Mesodermal cell (in vitro differentiated cells): ENCODE measurements around the gene RCVRN.

Experiments
- H3K27ac ChIP-seq: 2 replicates; pipeline ENCODE4 v1.7.0; 2013; ENCODE audit warnings: mild to moderate bottlenecking, low read depth, low read length, moderate library complexity; ENCODE audit not compliant: severe bottlenecking
- H3K36me3 ChIP-seq: 2 replicates; pipeline ENCODE4 v1.7.1; 2013; ENCODE audit warnings: mild to moderate bottlenecking, low read length, moderate library complexity; ENCODE audit not compliant: control insufficient read depth, insufficient read depth
- H3K4me1 ChIP-seq: one replicate; pipeline ENCODE4 v1.7.1; 2013; ENCODE audit warnings: mild to moderate bottlenecking, low read length; ENCODE audit not compliant: insufficient read depth, control insufficient read depth, poor library complexity, severe bottlenecking
- H3K4me3 ChIP-seq: 2 replicates; pipeline ENCODE4 v1.7.0; 2013; ENCODE audit warnings: low read length, control low read depth, mild to moderate bottlenecking; ENCODE audit not compliant: insufficient read depth, poor library complexity, severe bottlenecking; ENCODE audit errors: extremely low read depth
- H3K9me3 ChIP-seq: 2 replicates; pipeline ENCODE4 v1.7.1; 2013; ENCODE audit warnings: mild to moderate bottlenecking, low read length, moderate library complexity; ENCODE audit not compliant: control insufficient read depth
- WGBS, 2 experiments: methylation state at CpG; one replicate each; pipeline ENCODE4 v1.1.5; 2013; ENCODE audit warnings: missing lambda C conversion rate in 2 of 2; ENCODE audit not compliant: insufficient coverage in 2 of 2; 5-methylcytosine and 5-hydroxymethylcytosine counted together

The RCVRN gene

DNA sequence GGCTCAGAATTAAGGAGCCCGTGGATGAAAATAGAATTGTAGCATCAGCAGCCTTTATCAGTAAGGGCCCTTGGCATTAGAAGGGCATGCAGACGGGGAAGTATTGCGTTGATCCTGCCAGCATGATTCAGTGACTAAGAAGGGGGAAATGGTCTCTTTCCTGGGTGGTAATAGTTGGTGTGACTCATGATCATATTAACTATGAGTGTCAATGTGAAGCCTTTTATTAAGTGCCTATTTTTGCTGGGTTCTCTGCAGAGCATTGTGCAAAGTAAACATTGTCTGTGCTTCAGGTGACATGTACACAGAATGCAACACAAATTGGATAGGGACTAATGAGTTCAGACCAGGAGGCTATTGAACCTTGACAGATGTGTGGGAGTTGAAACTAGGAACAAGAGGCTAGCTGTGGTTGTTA is 24.5 kb downstream of the RCVRN start:
- peaks cover 6% of the 10 kb centered on the region for H3K9me3 ChIP-seq
- 85 to 87% methylated on average over 3 of the region's 3 CpGs for WGBS, 2 experiments
- no peaks in the 10 kb centered on the region for H3K36me3 ChIP-seq
- no peaks in the 10 kb centered on the region for H3K4me1 ChIP-seq
- no peak overlapping the region for H3K4me3 ChIP-seq
- no peak overlapping the region for H3K27ac ChIP-seq

DNA sequence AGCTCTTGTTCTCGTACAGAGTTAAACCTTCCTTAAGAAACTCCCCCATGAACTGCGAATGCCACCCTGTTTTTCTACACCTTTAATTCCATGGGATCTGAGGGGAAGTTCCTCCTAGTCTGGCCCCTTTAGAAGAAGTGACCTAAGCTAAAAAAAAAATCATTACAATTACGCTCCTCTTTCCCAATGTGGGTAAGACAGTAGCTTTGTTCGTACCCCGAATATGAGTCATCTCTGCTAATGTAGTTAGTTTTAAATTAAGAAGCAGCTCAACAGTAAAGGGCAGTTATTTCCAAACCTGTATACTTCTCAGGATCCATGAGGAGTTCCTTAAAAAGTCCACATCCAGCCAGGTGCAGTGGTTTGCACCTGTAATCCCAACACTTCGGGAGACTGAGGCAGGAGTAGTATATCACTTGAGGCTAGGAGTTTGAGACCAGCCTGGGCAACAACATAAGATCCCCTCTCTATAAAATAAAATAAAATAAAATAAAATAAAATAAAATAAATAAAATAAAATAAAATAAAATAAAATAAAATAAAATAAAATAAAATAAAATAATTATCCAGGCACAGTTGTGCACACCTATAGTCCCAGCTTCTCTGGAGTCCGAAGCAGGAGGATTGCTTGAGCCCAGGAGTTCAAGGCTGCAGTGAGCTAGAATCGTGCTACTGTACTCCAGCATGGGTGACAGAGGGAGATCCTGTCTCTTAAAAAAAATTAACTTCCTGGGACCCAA is 26.1 kb downstream of the RCVRN start:
- WGBS, 2 experiments: 94 to 100% methylated on average over 1 to 3 of the region's 8 CpGs
- no peaks in the 10 kb centered on the region for H3K4me1 ChIP-seq
- no peaks in the 10 kb centered on the region for H3K36me3 ChIP-seq
- H3K9me3 ChIP-seq: peaks cover 6% of the 10 kb centered on the region
- no peak overlapping the region for H3K27ac ChIP-seq
- H3K4me3 ChIP-seq: no peak overlapping the region

DNA sequence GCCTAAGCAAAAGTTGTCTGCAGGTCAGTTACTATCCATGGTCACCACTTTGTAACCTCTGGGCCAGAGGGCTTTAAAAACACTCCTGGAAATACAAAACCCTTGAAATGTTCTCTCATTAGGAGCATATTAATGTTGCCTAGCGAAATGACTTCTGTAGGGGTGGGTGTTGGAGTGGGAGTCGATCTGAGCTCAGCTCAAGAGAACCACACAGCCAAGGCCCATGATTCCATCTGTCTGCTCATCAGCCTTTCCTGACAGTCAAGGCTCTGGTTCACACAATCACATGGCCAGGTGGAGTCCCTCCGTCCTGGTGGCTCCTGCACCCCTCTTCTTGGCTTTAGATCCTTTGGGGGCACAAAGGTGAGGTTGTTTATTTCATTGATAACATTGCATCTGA is 26.7 kb downstream of the RCVRN start:
- Histone ChIP-seq H3K9me3 (peaks cover 2% of the 10 kb centered on the region), H3K36me3 (no peaks in the 10 kb centered on the region), H3K27ac (no peak overlapping the region), H3K4me1 (no peaks in the 10 kb centered on the region), H3K4me3 (no peak overlapping the region)
- no CpG with 5 or more reads among the region's 3 CpGs for WGBS, 2 experiments

DNA sequence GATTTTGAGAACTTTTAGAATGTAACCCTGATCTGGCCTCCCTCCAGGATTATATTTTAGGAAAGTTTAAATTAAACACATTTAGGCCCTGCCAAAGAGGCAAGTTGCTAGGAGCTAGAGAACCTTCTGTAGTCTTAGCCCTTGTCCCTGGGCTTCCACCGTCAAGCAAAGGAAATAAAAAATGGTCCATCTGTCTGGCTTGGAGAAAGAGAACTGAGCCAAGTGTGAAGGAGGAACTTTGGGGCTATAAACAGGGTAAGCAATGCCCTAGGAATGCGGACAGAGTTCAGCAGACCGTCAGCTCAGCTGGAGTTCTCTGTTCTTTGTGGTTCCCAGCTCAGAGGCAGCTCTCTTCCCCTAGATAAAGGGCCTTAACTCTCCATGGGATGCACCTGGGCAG is 29.6 kb downstream of the RCVRN start:
- Histone ChIP-seq H3K4me1 (no peaks in the 10 kb centered on the region), H3K9me3 (no peaks in the 10 kb centered on the region), H3K27ac (no peak overlapping the region), H3K4me3 (no peak overlapping the region), H3K36me3 (no peaks in the 10 kb centered on the region)
- WGBS, 2 experiments: 47 to 73% methylated on average over 3 of the region's 3 CpGs

DNA sequence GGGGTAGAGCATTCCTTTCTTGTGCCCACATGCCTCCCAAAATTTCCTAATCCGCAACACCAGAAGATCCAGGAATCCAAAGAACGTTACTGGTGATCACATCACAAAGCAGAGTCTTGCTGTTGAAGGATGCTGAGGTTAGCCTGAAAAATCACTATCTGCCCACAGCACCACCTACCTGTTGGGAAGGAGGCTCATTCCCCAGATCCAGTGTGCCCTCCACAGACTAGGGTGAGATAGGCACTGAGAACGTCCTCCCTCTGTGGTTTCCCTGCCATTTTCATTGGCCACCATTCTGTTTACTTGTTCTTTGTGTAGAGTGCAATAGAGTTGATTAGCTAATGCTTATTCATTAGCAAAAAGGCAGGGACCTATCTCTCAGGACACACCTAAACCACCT is 30.3 kb downstream of the RCVRN start:
- no peaks in the 10 kb centered on the region for H3K36me3 ChIP-seq
- H3K27ac ChIP-seq: no peak overlapping the region
- no peak overlapping the region for H3K4me3 ChIP-seq
- no peaks in the 10 kb centered on the region for H3K9me3 ChIP-seq
- no peaks in the 10 kb centered on the region for H3K4me1 ChIP-seq
- WGBS, 2 experiments: no CpG with 5 or more reads among the region's 3 CpGs

DNA sequence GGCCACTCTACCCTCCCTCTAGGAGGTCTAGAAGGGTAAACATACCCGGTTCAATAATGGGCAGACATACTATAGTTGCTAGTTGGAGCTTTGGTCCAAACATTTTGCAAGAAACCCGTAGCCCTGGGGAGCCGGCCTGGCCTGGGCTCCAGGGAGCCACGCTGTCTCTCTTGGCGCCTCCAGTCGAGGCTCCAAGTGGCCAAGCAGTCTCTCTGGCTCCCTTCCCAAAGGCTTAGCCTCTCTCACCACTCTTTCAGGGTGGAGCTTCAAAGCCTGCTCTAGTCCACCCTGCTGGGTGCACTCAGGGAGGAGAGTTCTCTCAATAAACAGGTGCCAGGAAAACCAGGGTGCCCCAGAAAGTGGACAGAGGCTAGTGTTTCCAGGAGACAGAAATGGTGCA is 32.2 kb downstream of the RCVRN start:
- no peaks in the 10 kb centered on the region for H3K36me3 ChIP-seq
- no peak overlapping the region for H3K4me3 ChIP-seq
- H3K27ac ChIP-seq: no peak overlapping the region
- 81 to 89% methylated on average over 5 of the region's 6 CpGs for WGBS, 2 experiments
- no peaks in the 10 kb centered on the region for H3K4me1 ChIP-seq
- no peaks in the 10 kb centered on the region for H3K9me3 ChIP-seq

DNA sequence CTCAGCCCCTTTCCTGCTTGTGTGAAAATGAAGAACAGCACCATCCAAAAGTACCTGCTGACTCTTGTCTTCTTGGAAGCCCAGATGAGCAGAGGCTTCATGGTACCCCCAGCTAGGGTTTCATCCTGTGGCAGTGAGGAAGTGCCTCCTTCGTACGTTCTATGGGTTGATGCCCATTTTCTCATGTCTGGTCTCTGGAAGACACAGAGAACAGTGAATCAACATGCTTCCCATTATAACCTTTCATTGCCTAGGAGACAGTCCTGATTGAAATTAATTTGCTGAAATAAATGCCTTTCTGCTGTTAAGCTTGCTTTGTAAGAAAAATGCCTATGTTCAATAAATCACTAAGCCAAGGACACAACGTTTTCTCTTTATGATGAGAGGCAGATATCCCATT is 36.5 kb downstream of the RCVRN start:
- Histone ChIP-seq H3K9me3 (no peaks in the 10 kb centered on the region), H3K4me1 (no peaks in the 10 kb centered on the region), H3K27ac (no peak overlapping the region), H3K36me3 (no peaks in the 10 kb centered on the region), H3K4me3 (no peak overlapping the region)
- WGBS, 2 experiments: 77 to 80% methylated on average over 1 to 2 of the region's 3 CpGs

DNA sequence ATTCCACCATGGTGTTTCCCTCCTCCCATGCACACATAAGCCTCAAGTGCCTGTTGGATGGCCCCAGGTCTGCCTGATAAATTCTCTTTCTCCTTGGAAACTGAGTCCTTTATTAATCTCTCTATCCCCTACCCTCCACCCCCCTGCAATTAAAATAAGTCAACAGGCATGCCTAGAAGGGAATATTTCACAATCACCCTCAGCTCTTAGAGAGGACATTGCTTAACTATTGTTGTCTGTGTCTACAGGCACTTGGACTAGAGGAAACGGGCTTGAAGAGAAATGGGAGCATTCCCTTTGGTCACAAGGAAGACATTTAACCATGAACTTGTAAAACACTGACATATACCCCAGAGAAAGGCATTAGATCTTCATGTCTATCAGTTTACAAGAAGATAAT is 39.5 kb downstream of the RCVRN start:
- WGBS, 2 experiments: 40 to 100% methylated on average over 1 of the region's 1 CpG
- H3K36me3 ChIP-seq: no peaks in the 10 kb centered on the region
- H3K4me1 ChIP-seq: no peaks in the 10 kb centered on the region
- no peak overlapping the region for H3K27ac ChIP-seq
- H3K9me3 ChIP-seq: no peaks in the 10 kb centered on the region
- no peak overlapping the region for H3K4me3 ChIP-seq

DNA sequence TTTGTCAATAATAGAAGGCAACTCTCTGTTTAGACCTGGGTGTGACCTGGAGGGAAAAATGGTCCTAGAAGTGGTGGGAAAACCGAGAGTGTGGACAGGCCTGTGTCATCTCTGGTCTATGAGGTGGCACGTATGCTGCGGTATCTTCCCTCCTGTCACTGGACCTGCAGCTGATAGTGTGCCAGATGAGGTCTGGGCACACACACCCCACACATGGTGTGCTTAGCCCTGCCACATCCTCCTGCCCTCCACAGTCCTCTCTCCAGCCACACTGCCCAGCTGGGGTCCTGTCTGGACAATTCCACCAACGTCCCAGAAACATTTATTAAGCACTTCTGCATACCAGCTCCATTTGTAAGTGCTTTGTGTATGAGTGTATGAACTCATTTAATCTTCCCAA is 42.1 kb downstream of the RCVRN start:
- no peak overlapping the region for H3K27ac ChIP-seq
- H3K4me1 ChIP-seq: no peaks in the 10 kb centered on the region
- H3K9me3 ChIP-seq: peaks cover 5% of the 10 kb centered on the region
- H3K36me3 ChIP-seq: no peaks in the 10 kb centered on the region
- 80 to 100% methylated on average over 2 to 3 of the region's 4 CpGs for WGBS, 2 experiments
- no peak overlapping the region for H3K4me3 ChIP-seq

DNA sequence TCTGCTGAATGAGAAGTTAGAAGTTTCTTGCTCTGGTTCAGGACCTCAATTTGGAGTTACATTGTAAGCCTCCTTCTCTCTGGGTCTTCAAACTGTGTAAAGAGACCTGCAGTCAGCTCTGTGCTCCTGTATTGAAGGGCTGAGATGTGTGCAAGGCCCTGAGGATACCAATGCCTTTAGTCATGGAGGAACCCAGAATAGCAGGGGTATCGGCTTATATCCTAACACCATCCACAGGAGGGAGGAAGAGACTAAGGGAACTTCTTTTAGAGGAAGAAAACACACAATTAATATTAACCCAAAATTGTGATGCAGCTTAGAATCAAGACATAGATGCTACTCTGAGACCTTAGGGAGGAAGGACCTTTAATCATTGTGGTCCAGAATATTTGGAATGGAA is 42.9 kb downstream of the RCVRN start:
- WGBS, 2 experiments: no CpG with 5 or more reads among the region's 1 CpG

DNA sequence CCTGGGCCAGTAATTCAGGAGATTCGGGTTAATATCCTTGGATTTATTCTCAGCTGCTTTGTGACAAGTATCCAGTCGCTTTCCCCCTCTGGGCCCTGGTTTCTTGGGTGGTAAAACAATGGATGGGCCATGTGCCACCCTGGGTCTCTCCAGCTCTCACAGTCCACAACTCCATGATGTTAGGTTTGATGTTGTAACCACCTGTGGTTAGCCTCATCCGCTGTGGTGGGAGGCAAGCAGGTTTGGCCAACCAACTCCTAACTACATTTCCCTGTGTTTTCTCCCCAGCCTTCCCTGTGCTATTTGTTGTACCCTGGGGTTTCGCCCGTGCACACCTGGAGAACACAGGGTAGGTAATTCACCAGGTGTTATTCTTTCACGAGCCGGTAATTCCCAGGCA is 44.2 kb downstream of the RCVRN start:
- no peak overlapping the region for H3K4me3 ChIP-seq
- 75 to 90% methylated on average over 2 to 4 of the region's 7 CpGs for WGBS, 2 experiments

More for the DNA sequence above, 42.9 kb downstream of the RCVRN start:
- H3K27ac ChIP-seq: no peak overlapping the region
- H3K4me1 ChIP-seq: no peaks in the 10 kb centered on the region
- H3K9me3 ChIP-seq: peaks cover 5% of the 10 kb centered on the region
- H3K4me3 ChIP-seq: no peak overlapping the region
- no peaks in the 10 kb centered on the region for H3K36me3 ChIP-seq

More for the DNA sequence above, 44.2 kb downstream of the RCVRN start:
- no peaks in the 10 kb centered on the region for H3K4me1 ChIP-seq
- H3K9me3 ChIP-seq: peaks cover 5% of the 10 kb centered on the region
- H3K36me3 ChIP-seq: no peaks in the 10 kb centered on the region
- H3K27ac ChIP-seq: no peak overlapping the region
